ENCODE measurements around the gene OCA2.
"Not testable (repeated sequence)": the region's sequence is repeated elsewhere in the genome, so short reads cannot be mapped to it uniquely, and the experiment has no call there.

Gene OCA2

GRCh38 chr15:27958911-27959578 lies 140.1 kb downstream of the OCA2 start:
- no peak overlapping the region for H3K4me3 ChIP-seq (replicated peaks; ENCODE audit: low read depth, low read length)
- DNase-seq (ENCODE audit: extremely low read depth, low read depth): no peak
- no peak for TF ChIP-seq CTCF (IDR thresholded peaks at IDR 0.05; ENCODE audit: low read depth, low read length, missing control alignments)

DNA sequence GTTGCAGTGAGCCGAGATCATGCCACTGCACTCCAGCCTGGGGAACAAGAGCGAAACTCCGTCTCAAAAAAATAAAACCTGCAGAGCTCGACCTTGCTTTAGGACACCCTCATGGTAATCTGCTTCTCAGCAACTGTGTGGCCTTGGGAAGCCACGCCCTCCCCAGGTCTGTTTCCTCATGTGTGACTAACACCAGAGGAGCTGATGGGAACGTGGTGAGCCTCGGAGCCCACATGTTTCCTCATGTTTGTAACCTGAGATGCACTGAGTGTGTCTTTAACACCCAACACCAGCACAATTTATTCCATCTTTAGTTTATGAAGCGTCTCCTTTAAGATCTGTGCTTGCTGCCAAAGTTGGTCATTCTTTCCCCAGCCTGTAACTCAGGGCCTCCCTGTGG lies 142.8 kb downstream of the OCA2 start:
- H3K4me3 ChIP-seq (replicated peaks; ENCODE audit: low read depth, low read length): no peak overlapping the region
- TF ChIP-seq CTCF (IDR thresholded peaks at IDR 0.05; ENCODE audit: low read depth, low read length, missing control alignments): no peak
- DNase-seq (ENCODE audit: extremely low read depth, low read depth): no peak

DNA sequence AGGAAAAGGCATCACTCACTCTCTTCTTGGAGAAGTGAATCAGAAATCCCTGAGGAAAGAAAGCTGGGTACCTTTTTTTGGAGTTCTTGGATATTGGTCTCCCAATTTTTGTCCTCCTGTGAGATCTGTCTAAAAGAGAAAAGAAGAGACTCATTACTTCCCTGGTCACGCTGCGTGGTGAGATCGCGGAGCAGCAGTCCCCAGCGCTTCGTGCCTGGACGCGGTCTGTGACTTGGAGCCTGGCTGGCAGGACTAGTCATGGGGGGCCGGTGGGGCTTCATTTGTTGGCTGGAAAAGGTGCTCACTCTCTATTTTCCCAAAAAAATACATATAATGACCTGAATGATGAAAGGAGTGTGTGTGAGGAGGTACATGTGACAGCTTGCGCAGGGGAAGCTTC lies 144.0 kb downstream of the OCA2 start:
- TF ChIP-seq CTCF (IDR thresholded peaks at IDR 0.05; ENCODE audit: low read depth, low read length, missing control alignments): no peak
- no peak overlapping the region for H3K4me3 ChIP-seq (replicated peaks; ENCODE audit: low read depth, low read length)
- DNase-seq (ENCODE audit: extremely low read depth, low read depth): no peak

DNA sequence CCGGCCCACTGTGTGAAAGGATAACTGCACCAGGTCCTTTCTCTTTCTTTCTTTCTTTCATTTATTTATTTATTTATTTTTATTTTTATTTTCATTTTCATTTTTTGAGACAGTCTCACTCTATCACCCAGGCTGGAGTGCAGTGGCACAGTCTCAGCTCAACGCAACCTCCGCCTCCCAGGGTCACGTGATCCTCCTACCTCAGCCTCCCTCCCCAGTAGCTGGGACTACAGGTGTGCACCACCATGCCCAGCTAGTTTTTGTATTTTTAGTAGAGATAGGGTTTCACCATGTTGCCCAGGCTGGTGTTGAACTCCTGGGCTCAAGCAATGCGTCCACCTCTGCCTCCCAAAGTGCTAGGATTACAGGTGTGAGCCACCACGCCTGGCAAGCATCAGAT lies 146.5 kb downstream of the OCA2 start:
- H3K4me3 ChIP-seq (replicated peaks; ENCODE audit: low read depth, low read length); DNase-seq (ENCODE audit: extremely low read depth, low read depth): not testable (repeated sequence)

DNA sequence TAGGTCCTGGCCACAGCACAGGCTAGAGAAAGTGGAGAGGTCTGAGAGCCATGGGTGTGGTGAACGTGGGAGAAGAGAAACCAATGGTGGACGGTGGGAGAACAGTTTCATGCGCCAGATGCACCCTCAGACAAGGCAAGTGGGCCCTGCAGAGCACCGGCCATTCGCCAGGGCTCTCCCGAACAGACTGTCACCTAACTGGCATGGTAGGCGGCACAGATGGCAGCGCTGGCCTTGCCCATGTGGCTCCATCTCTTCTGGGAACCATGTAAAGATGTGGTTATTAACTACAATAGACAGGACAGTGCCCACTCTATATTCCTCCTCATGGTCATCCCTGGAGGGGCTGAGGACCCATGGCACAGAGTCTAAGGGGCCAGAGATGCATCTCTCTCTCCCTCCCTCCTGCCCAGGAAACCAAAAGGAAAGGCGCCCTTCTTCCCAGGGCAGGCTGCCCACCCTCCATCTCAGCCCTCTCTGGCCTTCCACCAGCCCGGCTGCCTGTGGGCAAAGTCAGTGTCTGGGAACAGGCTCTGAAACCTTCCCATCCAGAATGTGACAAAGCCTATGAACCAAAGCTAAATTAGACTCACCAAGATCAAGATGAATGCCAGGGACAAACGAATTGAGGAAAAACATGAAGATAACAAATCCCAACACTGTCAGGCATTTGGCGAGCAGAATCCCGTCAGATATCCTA lies 147.8 kb downstream of the OCA2 start:
- TF ChIP-seq CTCF (IDR thresholded peaks at IDR 0.05; ENCODE audit: low read depth, low read length, missing control alignments): no peak
- no peak overlapping the region for H3K4me3 ChIP-seq (replicated peaks; ENCODE audit: low read depth, low read length)
- no peak for DNase-seq (ENCODE audit: extremely low read depth, low read depth)

- no peak overlapping the region for H3K4me3 ChIP-seq (replicated peaks; ENCODE audit: low read depth, low read length)
- no peak for DNase-seq (ENCODE audit: extremely low read depth, low read depth)
- TF ChIP-seq CTCF (IDR thresholded peaks at IDR 0.05; ENCODE audit: low read depth, low read length, missing control alignments): no peak
Measured at GRCh38 chr15:27949089-27949488, 150.0 kb downstream of the OCA2 start.

GRCh38 chr15:27939246-27939645 lies 159.9 kb downstream of the OCA2 start:
- no peak overlapping the region for H3K4me3 ChIP-seq (replicated peaks; ENCODE audit: low read depth, low read length)
- TF ChIP-seq CTCF (IDR thresholded peaks at IDR 0.05; ENCODE audit: low read depth, low read length, missing control alignments): no peak
- no peak for DNase-seq (ENCODE audit: extremely low read depth, low read depth)

All from HFF-Myc (cell line).